HUES64 (cell line): ENCODE data around the gene HSFX3.
"Not testable (repeated sequence)": the region's sequence is repeated elsewhere in the genome, so short reads cannot be mapped to it uniquely, and the experiment has no call there.

Experiments used
- H3K27ac ChIP-seq: 2 replicates; pipeline ENCODE4 v1.7.0; 2013; ENCODE audit warnings: low read depth, low read length, inconsistent platforms
- H3K27me3 ChIP-seq: 2 replicates; pipeline ENCODE4 v1.6.1; 2013; ENCODE audit warnings: mild to moderate bottlenecking, low read length; ENCODE audit not compliant: insufficient read depth
- H3K36me3 ChIP-seq: 2 replicates; pipeline ENCODE4 v1.6.1; 2013; ENCODE audit warnings: mild to moderate bottlenecking, low read length; ENCODE audit not compliant: insufficient read depth
- H3K4me1 ChIP-seq: 2 replicates; pipeline ENCODE4 v1.6.1; 2013; ENCODE audit warnings: mild to moderate bottlenecking, low read length, moderate library complexity; ENCODE audit not compliant: insufficient read depth
- H3K4me3 ChIP-seq: 2 replicates; pipeline ENCODE4 v1.5.1; 2013; ENCODE audit warnings: mild to moderate bottlenecking, low read length, moderate library complexity
- H3K9ac ChIP-seq: 2 replicates; pipeline ENCODE4 v1.6.1; 2013; ENCODE audit warnings: mild to moderate bottlenecking, low read depth, low read length
- H3K9me3 ChIP-seq: 2 replicates; pipeline ENCODE4 v1.6.1; 2013; ENCODE audit warnings: low read depth, low read length; ENCODE audit not compliant: insufficient read depth
- WGBS: fragments of 150-250, 120-280 bp; methylation state at CpG from one replicate; pipeline ENCODE4 v1.1.7; 2013; ENCODE audit warnings: missing lambda C conversion rate; 5-methylcytosine and 5-hydroxymethylcytosine counted together

The HSFX3 gene

GRCh38 chrX:149512225-149512885, 37.4 kb downstream of the HSFX3 start:
- H3K9ac ChIP-seq, result no peak overlapping the region
- no peaks in the 10 kb centered on the region for H3K9me3 ChIP-seq

GRCh38 chrX:149511081-149511480, 38.6 kb downstream of the HSFX3 start:
- WGBS, result 70% methylated on average over 4 of the region's 5 CpGs
- Histone ChIP-seq H3K9me3 (no peaks in the 10 kb centered on the region), H3K27ac (no peak overlapping the region)

More at GRCh38 chrX:149512225-149512885, 37.4 kb downstream of the HSFX3 start:
- WGBS, result 89% methylated on average over 4 of the region's 4 CpGs
- Histone ChIP-seq H3K27ac (no peak overlapping the region), H3K4me3 (no peak overlapping the region), H3K36me3 (no peaks in the 10 kb centered on the region), H3K4me1 (peaks cover 6% of the 10 kb centered on the region; the same call in 1 of the 2 replicates), H3K27me3 (no peaks in the 10 kb centered on the region)

GRCh38 chrX:149510386-149510785, 39.3 kb downstream of the HSFX3 start:
- no peak overlapping the region for H3K4me3 ChIP-seq
- H3K4me1 ChIP-seq, result peaks cover 9% of the 10 kb centered on the region; the same call in 1 of the 2 replicates
- no CpG with 5 or more reads among the region's 4 CpGs for WGBS
- H3K36me3 ChIP-seq, result no peaks in the 10 kb centered on the region
- no peak overlapping the region for H3K9ac ChIP-seq
- H3K9me3 ChIP-seq, result no peaks in the 10 kb centered on the region
- H3K27me3 ChIP-seq, result no peaks in the 10 kb centered on the region
- no peak overlapping the region for H3K27ac ChIP-seq

More at GRCh38 chrX:149511081-149511480, 38.6 kb downstream of the HSFX3 start:
- H3K4me3 ChIP-seq, result no peak overlapping the region
- peaks cover 6% of the 10 kb centered on the region; the same call in 1 of the 2 replicates for H3K4me1 ChIP-seq
- H3K27me3 ChIP-seq, result no peaks in the 10 kb centered on the region
- H3K9ac ChIP-seq, result no peak overlapping the region
- no peaks in the 10 kb centered on the region for H3K36me3 ChIP-seq

GRCh38 chrX:149508467-149508866, 41.3 kb downstream of the HSFX3 start:
- Histone ChIP-seq H3K9ac (no peak overlapping the region), H3K36me3 (no peaks in the 10 kb centered on the region), H3K9me3 (no peaks in the 10 kb centered on the region), H3K27ac (no peak overlapping the region), H3K27me3 (no peaks in the 10 kb centered on the region), H3K4me1 (peaks cover 10% of the 10 kb centered on the region; the same call in 1 of the 2 replicates), H3K4me3 (no peak overlapping the region)
- WGBS, result no CpG with 5 or more reads among the region's 1 CpG

GRCh38 chrX:149506349-149506748, 43.4 kb downstream of the HSFX3 start:
- Histone ChIP-seq H3K4me3 (no peak overlapping the region), H3K27me3 (no peaks in the 10 kb centered on the region)
- no CpG with 5 or more reads among the region's 2 CpGs for WGBS

GRCh38 chrX:149505671-149506070, 44.1 kb downstream of the HSFX3 start:
- H3K36me3 ChIP-seq, result peaks cover 20% of the 10 kb centered on the region; the same call in 1 of the 2 replicates
- H3K9me3 ChIP-seq, result no peaks in the 10 kb centered on the region
- no peak overlapping the region for H3K9ac ChIP-seq
- H3K27ac ChIP-seq, result no peak overlapping the region
- peak overlapping the region; percentile 70 for H3K4me3 ChIP-seq
- no peaks in the 10 kb centered on the region for H3K27me3 ChIP-seq
- H3K4me1 ChIP-seq, result peaks cover 7% of the 10 kb centered on the region; the same call in 1 of the 2 replicates
- WGBS, result 97% methylated on average over 8 of the region's 9 CpGs

More at GRCh38 chrX:149506349-149506748, 43.4 kb downstream of the HSFX3 start:
- Histone ChIP-seq H3K27ac (no peak overlapping the region), H3K9ac (no peak overlapping the region), H3K36me3 (peaks cover 13% of the 10 kb centered on the region; the same call in 1 of the 2 replicates), H3K9me3 (no peaks in the 10 kb centered on the region), H3K4me1 (peaks cover 10% of the 10 kb centered on the region; the same call in 1 of the 2 replicates)

- 1% methylated on average over 50 of the region's 54 CpGs for WGBS
- 0 out of 2 replicates have a peak, but pooled peaks cover 4% of the 10 kb centered on the region for H3K4me1 ChIP-seq
- peaks cover 26% of the 10 kb centered on the region; the same call in 1 of the 2 replicates for H3K36me3 ChIP-seq
- peak within 1 kb of the TSS; percentile 79 for H3K9ac ChIP-seq
- H3K9me3 ChIP-seq, result no peaks in the 10 kb centered on the region
- peak within 1 kb of the TSS; percentile 70 for H3K4me3 ChIP-seq
- H3K27ac ChIP-seq, result no peak within 1 kb of the TSS
- no peaks in the 10 kb centered on the region for H3K27me3 ChIP-seq
Measured at GRCh38 chrX:149504915-149505651, 44.6 kb downstream of the HSFX3 start, which contains the start of gene IDS. TSS of gene IDS (minus strand) at chrX:149505306. CDS start at chrX:149505137, 169 bp downstream.

GRCh38 chrX:149504226-149504914, 45.4 kb downstream of the HSFX3 start:
- no peaks in the 10 kb centered on the region for H3K27me3 ChIP-seq
- peaks cover 32% of the 10 kb centered on the region for H3K36me3 ChIP-seq
- H3K9ac ChIP-seq, result peak overlapping the region; percentile 79; the same call in 1 of the 2 replicates
- no peak overlapping the region for H3K27ac ChIP-seq
- H3K4me1 ChIP-seq, result 0 out of 2 replicates have a peak, but pooled peaks cover 4% of the 10 kb centered on the region
- WGBS, result 55% methylated on average over 9 of the region's 10 CpGs
- H3K4me3 ChIP-seq, result peak overlapping the region; percentile 70
- H3K9me3 ChIP-seq, result no peaks in the 10 kb centered on the region

- 46% methylated on average over 4 of the region's 10 CpGs for WGBS
- H3K4me3 ChIP-seq, H3K9ac ChIP-seq, H3K27me3 ChIP-seq, H3K27ac ChIP-seq, H3K9me3 ChIP-seq, H3K4me1 ChIP-seq: not testable (repeated sequence)
- peaks cover 34% of the 10 kb centered on the region for H3K36me3 ChIP-seq
Measured at GRCh38 chrX:149503446-149503845, 46.3 kb downstream of the HSFX3 start.

GRCh38 chrX:149502923-149503322, 46.8 kb downstream of the HSFX3 start:
- H3K27me3 ChIP-seq, H3K9ac ChIP-seq, H3K4me1 ChIP-seq, H3K4me3 ChIP-seq, H3K27ac ChIP-seq, H3K9me3 ChIP-seq: not testable (repeated sequence)
- peaks cover 37% of the 10 kb centered on the region for H3K36me3 ChIP-seq
- 59% methylated on average over 4 of the region's 5 CpGs for WGBS

GRCh38 chrX:149499766-149500165, 50.0 kb downstream of the HSFX3 start:
- Histone ChIP-seq H3K9ac (no peak overlapping the region), H3K27ac (no peak overlapping the region), H3K4me1 (no peaks in the 10 kb centered on the region), H3K27me3 (no peaks in the 10 kb centered on the region), H3K36me3 (peaks cover 66% of the 10 kb centered on the region), H3K9me3 (no peaks in the 10 kb centered on the region), H3K4me3 (no peak overlapping the region)
- WGBS, result 92% methylated on average over 5 of the region's 5 CpGs
